Astrocyte (in vitro differentiated cells and primary cell): Measurements from ENCODE around the gene LRRN4.

Experiments
- EZH2 ChIP-seq: IDR thresholded peaks from 2 replicates; pipeline ENCODE4 v1.6.1; 2012; ENCODE audit warnings: mild to moderate bottlenecking, low read length, inconsistent platforms; ENCODE audit not compliant: insufficient read depth
- TF ChIP-seq, protein P1 (sequence below): IDR thresholded peaks from 2 replicates; pipeline ENCODE4 v1.5.1; 2011; ENCODE audit warnings: low read depth, mild to moderate bottlenecking, inconsistent platforms, low read length, moderate library complexity; ENCODE audit not compliant: insufficient read depth

DNA sequence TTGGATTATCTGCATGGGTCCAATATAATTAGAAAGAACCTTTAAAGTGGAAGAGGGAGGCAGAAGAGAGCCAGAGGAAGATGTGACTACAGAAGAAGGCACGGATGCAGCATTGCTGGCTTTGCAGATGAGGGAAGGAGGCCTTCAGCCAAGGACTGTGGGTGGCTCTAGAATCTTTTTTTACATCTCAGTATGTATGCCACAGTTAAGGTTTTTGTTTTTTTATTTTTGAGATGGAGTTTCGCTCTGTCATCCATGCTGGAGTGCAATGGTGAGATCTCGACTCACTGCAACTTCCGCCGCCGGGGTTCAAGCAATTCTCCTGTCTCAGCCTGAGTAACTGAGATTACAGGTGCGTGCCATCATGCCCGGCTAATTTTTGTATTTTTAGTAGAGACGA lies 54.1 kb downstream of the LRRN4 start:
- TF ChIP-seq EZH2, result no peak
- TF ChIP-seq, protein P1, sequence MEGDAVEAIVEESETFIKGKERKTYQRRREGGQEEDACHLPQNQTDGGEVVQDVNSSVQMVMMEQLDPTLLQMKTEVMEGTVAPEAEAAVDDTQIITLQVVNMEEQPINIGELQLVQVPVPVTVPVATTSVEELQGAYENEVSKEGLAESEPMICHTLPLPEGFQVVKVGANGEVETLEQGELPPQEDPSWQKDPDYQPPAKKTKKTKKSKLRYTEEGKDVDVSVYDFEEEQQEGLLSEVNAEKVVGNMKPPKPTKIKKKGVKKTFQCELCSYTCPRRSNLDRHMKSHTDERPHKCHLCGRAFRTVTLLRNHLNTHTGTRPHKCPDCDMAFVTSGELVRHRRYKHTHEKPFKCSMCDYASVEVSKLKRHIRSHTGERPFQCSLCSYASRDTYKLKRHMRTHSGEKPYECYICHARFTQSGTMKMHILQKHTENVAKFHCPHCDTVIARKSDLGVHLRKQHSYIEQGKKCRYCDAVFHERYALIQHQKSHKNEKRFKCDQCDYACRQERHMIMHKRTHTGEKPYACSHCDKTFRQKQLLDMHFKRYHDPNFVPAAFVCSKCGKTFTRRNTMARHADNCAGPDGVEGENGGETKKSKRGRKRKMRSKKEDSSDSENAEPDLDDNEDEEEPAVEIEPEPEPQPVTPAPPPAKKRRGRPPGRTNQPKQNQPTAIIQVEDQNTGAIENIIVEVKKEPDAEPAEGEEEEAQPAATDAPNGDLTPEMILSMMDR, result no peak
